ENCODE data around the gene FBXO9. TPM values are rescaled to one million over a fixed set of nuclear protein-coding genes. Genes with fewer than 3 reads are reported as not detected.

FBXO9 gene
- total RNA-seq, 2 experiments from 2014 or later: 54.8 to 56.8 TPM

DNA sequence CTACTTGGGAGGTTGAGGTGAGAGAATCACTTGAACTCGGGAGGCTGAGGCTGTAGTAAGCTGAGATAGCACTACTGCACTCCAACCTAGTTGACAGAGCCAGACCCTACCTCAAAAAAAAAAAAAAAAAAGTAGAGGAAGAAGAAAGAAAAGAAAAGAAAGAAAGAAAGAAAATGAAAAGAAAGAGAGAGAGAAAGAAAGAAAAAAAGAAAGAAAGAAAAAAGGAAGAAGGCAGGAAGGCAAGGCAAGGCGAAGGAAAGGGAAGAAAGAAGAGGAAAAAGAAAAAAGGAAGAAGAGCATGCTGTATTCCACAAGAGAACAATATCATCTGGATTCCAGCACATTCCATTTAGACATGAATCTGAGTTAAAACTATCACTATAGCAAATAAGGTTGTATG is 79.6 kb downstream of the FBXO9 start:
- Mint-ChIP-seq H3K4me3 (no peak overlapping the region), H3K36me3 (ENCODE audit: low read depth) (no peaks in the 10 kb centered on the region), H3K27me3 (ENCODE audit: low read depth) (peaks cover 9% of the 10 kb centered on the region), H3K9me3 (ENCODE audit: insufficient read depth) (no peaks in the 10 kb centered on the region), H3K4me1 (ENCODE audit: low read depth) (no peaks in the 10 kb centered on the region), H3K27ac (no peak overlapping the region)
- no peak for ATAC-seq
- DNase-seq: no peak
- ChIA-PET CTCF (no interaction called here), POLR2A (no interaction called here)

- POLR2A ChIA-PET: no interaction called here
- CTCF ChIA-PET: no interaction called here
These were observed 83.5 kb downstream of the FBXO9 start, which contains the start of gene GCM1 for GRCh38 chr6:53148684-53149083. Gene GCM1, minus strand, starts transcription at chr6:53148841. Its CDS starts 3,209 bp downstream, at chr6:53145632.

More at GRCh38 chr6:53148684-53149083, 83.5 kb downstream of the FBXO9 start, which contains the start of gene GCM1:
- Mint-ChIP-seq H3K4me3 (no peak within 1 kb of the TSS), H3K9me3 (ENCODE audit: insufficient read depth) (no peaks in the 10 kb centered on the region), H3K27me3 (ENCODE audit: low read depth) (peaks cover 7% of the 10 kb centered on the region), H3K36me3 (ENCODE audit: low read depth) (no peaks in the 10 kb centered on the region), H3K4me1 (ENCODE audit: low read depth) (no peaks in the 10 kb centered on the region), H3K27ac (no peak within 1 kb of the TSS)
- no peak for DNase-seq
- ATAC-seq: no peak

Other genes starting within 250 kb of the FBXO9 start
- gene GSTA5, start 224.6 kb upstream of the FBXO9 start, total RNA-seq: not detected
- gene GSTA3, start 155.7 kb upstream of the FBXO9 start, total RNA-seq: not detected
- gene GSTA4, start 70.1 kb upstream of the FBXO9 start, total RNA-seq: 1 to 10 TPM; 2.9 to 3.5 TPM
- 1 to 10 TPM; 4.1 TPM for gene CILK1, start 3.6 kb upstream of the FBXO9 start, total RNA-seq
- gene GCM1, start 83.4 kb downstream of the FBXO9 start, total RNA-seq: not detected

Measured in activated CD8-positive, alpha-beta T cell treated with anti-CD3 and anti-CD28 coated beads, Interleukin-2, amount 10 ng/mL, durations not matched to agents 7 days and 5 days (primary cell).